Fibroblast of lung (primary cell): ENCODE results near the gene ALOX5. TPM values are rescaled to one million over a fixed set of nuclear protein-coding genes. Genes with fewer than 3 reads are reported as not detected.
"Not testable (repeated sequence)": the region's sequence is repeated elsewhere in the genome, so short reads cannot be mapped to it uniquely, and the experiment has no call there.

Source experiments
- DNase-seq, 2 donors: peaks; one replicate each; pipeline versions ENCODE4 v3.0.0 to v3.0.0-alpha.2; 2010; ENCODE audit warnings: low read depth in 2 of 2
- H2AFZ ChIP-seq: 2 replicates; pipeline ENCODE4 v1.5.1; 2012; ENCODE audit warnings: low read length, control low read depth, inconsistent platforms
- H3K27ac ChIP-seq: 2 replicates; pipeline ENCODE4 v1.5.1; 2011; ENCODE audit warnings: low read length, control low read depth; ENCODE audit not compliant: insufficient read depth
- H3K27me3 ChIP-seq: 2 replicates; pipeline ENCODE4 v1.5.1; 2011; ENCODE audit warnings: mild to moderate bottlenecking, low read length; ENCODE audit not compliant: control insufficient read depth, insufficient read depth
- H3K36me3 ChIP-seq: 2 replicates; pipeline ENCODE4 v1.5.1; 2011; ENCODE audit warnings: low read length; ENCODE audit not compliant: control insufficient read depth, insufficient read depth
- H3K4me1 ChIP-seq: 2 replicates; pipeline ENCODE4 v1.5.1; 2011; ENCODE audit warnings: low read length; ENCODE audit not compliant: control insufficient read depth, insufficient read depth; ENCODE audit errors: extremely low read depth
- H3K4me2 ChIP-seq: 2 replicates; pipeline ENCODE4 v1.5.1; 2011; ENCODE audit warnings: low read length, control low read depth; ENCODE audit not compliant: insufficient read depth; ENCODE audit errors: extremely low read depth
- H3K4me3 ChIP-seq, 4 experiments: fragments of 200-600 bp in 1 of 4; sonication (generic) in 1 of 4; replicated peaks in 1 of 4; 2 replicates each; pipeline ENCODE4 v1.5.1; 2011 to 2016; ENCODE audit warnings: low read length in 4 of 4, low read depth in 3 of 4, mild to moderate bottlenecking in 3 of 4, control low read depth in 2 of 4, inconsistent platforms in 1 of 4, mixed read lengths in 1 of 4; ENCODE audit not compliant: insufficient read depth in 1 of 4; ENCODE audit errors: control extremely low read depth in 1 of 4
- H3K79me2 ChIP-seq: 2 replicates; pipeline ENCODE4 v1.5.1; 2012; ENCODE audit warnings: mild to moderate bottlenecking, low read length, inconsistent platforms; ENCODE audit not compliant: control insufficient read depth, insufficient read depth
- H3K9ac ChIP-seq: 2 replicates; pipeline ENCODE4 v1.5.1; 2011; ENCODE audit warnings: mild to moderate bottlenecking, low read length, control low read depth; ENCODE audit not compliant: insufficient read depth
- H3K9me3 ChIP-seq: 2 replicates; pipeline ENCODE4 v1.5.1; 2012; ENCODE audit warnings: low read depth, low read length; ENCODE audit not compliant: control insufficient read depth, insufficient read depth
- H4K20me1 ChIP-seq: 2 replicates; pipeline ENCODE4 v1.5.1; 2011; ENCODE audit warnings: low read length; ENCODE audit not compliant: control insufficient read depth, insufficient read depth; ENCODE audit errors: extremely low read depth
- EZH2 ChIP-seq: IDR thresholded peaks from 2 replicates; pipeline ENCODE4 v1.5.1; 2012; ENCODE audit warnings: low read length, control low read depth, mild to moderate bottlenecking; ENCODE audit errors: missing control alignments
- polyA plus RNA-seq, 2 donors: library from polyadenylated mRNA; depleted of rRNA in 1 of 2; stranded (reverse) in 1 of 2; unstranded in 1 of 2; fragments of >200 nt; gene quantifications; 2 replicates each; pipeline ENCODE4 v1.2.1, GENCODE V29; 2011 to 2012; ENCODE audit warnings: missing spikeins in 1 of 2
- total RNA-seq: library from RNA; depleted of rRNA; stranded (reverse); fragments of >200 nt; gene quantifications from 2 replicates; pipeline ENCODE4 v1.2.1, GENCODE V29; 2014
- TF ChIP-seq, protein P1 (sequence below), 2 donors: IDR thresholded peaks in 1 of 2; conservative IDR thresholded peaks in 1 of 2; 1 replicate in 1 of 2; 2 replicates in 1 of 2; pipeline ENCODE4 v1.5.1; 2011 to 2012; ENCODE audit warnings: low read length in 2 of 2, control low read depth in 1 of 2, inconsistent platforms in 1 of 2, low read depth in 1 of 2, mild to moderate bottlenecking in 1 of 2

ALOX5 gene
- total and polyA plus RNA-seq, 2 donors (not counting 1 experiment from before 2014, with no cell fraction given), result not detected

DNA sequence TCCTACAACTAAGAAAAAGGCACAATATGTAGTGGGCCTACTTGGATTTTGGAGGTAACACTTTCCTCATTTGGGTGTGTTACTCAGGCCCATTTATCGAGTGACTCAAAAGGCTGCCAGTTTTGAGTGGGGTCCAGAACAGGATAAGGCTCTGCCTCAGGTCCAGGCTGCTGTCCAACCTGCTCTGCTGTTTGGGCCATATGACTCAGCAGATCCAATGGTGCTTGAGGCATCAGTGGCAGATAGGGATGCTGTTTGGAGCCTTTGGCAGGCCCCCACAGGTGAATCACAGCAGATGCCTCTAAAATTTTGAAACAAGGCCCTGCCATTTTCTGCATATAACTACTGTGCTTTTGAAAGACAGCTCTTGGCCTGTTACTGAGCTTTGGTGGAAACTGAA is 34.1 kb upstream of the ALOX5 start:
- no peaks in the 10 kb centered on the region for H3K27me3 ChIP-seq
- no peaks in the 10 kb centered on the region for H3K4me1 ChIP-seq
- no peak for DNase-seq
- H3K79me2 ChIP-seq, result no peaks in the 10 kb centered on the region
- H3K9ac ChIP-seq, result no peak overlapping the region
- no peak overlapping the region for H3K4me2 ChIP-seq
- no peak overlapping the region for H3K27ac ChIP-seq
- H3K36me3 ChIP-seq, result no peaks in the 10 kb centered on the region
- H3K9me3 ChIP-seq, result no peaks in the 10 kb centered on the region
- H2AFZ ChIP-seq, result no peak overlapping the region
- H3K4me3 ChIP-seq, result no peak overlapping the region
- no peaks in the 10 kb centered on the region for H4K20me1 ChIP-seq
- no peak for TF ChIP-seq EZH2
- TF ChIP-seq, protein P1, sequence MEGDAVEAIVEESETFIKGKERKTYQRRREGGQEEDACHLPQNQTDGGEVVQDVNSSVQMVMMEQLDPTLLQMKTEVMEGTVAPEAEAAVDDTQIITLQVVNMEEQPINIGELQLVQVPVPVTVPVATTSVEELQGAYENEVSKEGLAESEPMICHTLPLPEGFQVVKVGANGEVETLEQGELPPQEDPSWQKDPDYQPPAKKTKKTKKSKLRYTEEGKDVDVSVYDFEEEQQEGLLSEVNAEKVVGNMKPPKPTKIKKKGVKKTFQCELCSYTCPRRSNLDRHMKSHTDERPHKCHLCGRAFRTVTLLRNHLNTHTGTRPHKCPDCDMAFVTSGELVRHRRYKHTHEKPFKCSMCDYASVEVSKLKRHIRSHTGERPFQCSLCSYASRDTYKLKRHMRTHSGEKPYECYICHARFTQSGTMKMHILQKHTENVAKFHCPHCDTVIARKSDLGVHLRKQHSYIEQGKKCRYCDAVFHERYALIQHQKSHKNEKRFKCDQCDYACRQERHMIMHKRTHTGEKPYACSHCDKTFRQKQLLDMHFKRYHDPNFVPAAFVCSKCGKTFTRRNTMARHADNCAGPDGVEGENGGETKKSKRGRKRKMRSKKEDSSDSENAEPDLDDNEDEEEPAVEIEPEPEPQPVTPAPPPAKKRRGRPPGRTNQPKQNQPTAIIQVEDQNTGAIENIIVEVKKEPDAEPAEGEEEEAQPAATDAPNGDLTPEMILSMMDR (conservative IDR thresholded peaks at IDR 0.05 in 1 of 2, IDR thresholded peaks at IDR 0.05 in 1 of 2; ENCODE audit: low read depth in 1 of 2, low read length in 2 of 2), result no peak

DNA sequence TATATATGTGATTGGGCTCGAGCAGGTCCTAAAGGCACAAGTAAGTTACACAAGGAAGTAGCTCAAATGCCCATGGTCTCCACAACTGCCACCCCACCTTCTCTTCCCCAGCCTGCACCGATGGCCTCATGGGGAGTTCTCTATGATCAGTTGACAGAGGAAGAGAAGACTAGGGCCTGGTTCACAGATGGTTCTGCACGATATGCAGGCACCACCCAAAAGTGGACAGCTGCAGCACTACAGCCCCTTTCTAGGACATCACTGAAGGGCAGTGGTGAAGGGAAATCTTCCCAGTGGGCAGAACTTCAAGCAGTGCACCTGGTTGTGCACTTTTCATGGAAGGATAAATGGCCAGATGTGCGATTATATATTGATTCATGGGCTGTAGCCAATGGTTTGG is 33.6 kb upstream of the ALOX5 start:
- H3K4me2 ChIP-seq, H3K27ac ChIP-seq, H3K9ac ChIP-seq, H3K9me3 ChIP-seq, H3K79me2 ChIP-seq, H2AFZ ChIP-seq, H3K4me1 ChIP-seq, H4K20me1 ChIP-seq, H3K36me3 ChIP-seq, H3K27me3 ChIP-seq, H3K4me3 ChIP-seq, DNase-seq: not testable (repeated sequence)

DNA sequence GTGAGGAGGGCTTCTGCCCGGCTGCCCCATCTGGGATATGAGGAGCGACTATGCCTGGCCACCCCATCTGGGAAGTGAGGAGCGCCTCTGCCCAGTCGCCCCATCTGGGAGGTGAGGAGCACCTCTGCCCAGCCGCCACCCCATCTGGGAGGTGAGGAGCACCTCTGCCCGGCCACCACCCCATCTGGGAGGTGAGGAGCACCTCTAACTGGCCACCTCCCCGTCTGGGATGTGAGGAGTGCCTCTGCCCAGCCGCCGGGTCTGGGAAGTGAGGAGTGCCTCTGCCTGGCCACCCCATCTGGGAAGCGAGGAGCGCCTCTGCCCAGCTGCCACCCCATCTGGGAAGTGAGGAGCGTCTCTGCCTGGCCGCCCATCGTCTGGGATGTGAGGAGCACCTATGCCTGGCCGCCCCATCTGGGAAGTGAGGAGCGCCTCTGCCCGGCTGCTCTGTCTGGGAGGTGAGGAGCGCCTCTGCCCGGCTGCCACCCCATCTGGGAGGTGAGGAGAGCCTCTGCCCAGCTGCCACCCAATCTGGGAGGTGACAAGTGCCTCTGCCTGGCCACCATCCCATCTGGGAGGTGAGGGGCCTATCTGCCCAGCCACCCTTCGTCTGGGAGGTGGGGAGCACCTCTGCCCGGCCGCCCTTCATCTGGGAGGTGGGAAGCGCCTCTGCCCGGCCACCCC is 27.2 kb upstream of the ALOX5 start:
- H3K79me2 ChIP-seq, result not testable (repeated sequence)

DNA sequence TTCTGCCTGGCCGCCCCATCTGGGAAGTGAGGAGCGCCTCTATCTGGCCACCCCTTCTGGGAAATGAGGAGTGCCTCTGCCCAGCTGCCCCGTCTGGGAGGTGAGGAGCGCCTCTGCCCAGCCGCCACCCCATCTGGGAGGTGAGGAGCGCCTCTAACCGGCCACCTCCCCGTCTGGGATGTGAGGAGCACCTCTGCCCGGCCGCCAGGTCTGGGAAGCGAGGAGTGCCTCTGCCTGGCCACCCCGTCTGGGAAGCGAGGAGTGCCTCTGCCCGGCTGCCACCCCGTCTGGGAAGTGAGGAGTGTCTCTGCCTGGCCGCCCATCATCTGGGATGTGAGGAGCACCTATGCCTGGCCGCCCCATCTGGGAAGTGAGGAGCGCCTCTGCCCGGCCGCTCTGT is 26.6 kb upstream of the ALOX5 start:
- H3K27ac ChIP-seq, H4K20me1 ChIP-seq, H3K27me3 ChIP-seq, H3K79me2 ChIP-seq, H2AFZ ChIP-seq, H3K9ac ChIP-seq, H3K9me3 ChIP-seq, H3K36me3 ChIP-seq, H3K4me1 ChIP-seq, H3K4me2 ChIP-seq, DNase-seq, H3K4me3 ChIP-seq: not testable (repeated sequence)

More for the DNA sequence above, 27.2 kb upstream of the ALOX5 start:
- H3K27me3 ChIP-seq, H3K4me2 ChIP-seq, H2AFZ ChIP-seq, H3K4me3 ChIP-seq, H3K9me3 ChIP-seq, H3K27ac ChIP-seq, H3K36me3 ChIP-seq, H4K20me1 ChIP-seq, DNase-seq, H3K4me1 ChIP-seq, H3K9ac ChIP-seq: not testable (repeated sequence)

DNA sequence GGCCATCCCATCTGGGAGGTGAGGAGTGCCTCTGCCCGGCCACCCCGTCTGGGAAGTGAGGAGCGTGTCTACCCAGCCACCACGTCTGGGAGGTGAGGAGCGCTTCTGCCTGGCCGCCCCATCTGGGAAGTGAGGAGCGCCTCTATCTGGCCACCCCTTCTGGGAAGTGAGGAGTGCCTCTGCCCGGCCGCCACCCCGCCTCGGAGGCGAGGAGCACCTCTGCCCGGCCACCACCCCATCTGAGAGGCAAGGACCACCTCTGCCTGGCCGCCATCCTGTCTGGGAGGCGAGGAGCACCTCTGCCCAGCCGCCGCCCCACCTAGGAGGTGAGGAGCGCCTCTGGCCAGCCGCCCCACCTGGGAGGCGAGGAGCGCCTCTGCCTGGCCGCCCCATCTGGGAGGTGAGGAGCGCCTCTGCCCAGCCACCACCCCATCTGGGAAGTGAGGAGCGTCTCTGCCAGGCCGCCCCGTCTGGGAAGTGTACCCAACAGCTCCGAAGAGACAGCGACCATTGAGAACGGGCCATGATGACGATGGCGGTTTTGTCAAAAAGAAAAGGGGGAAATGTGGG is 25.7 kb upstream of the ALOX5 start:
- not testable (repeated sequence) for H3K4me1 ChIP-seq, H4K20me1 ChIP-seq, H3K9ac ChIP-seq, H3K27ac ChIP-seq, H3K4me2 ChIP-seq, H2AFZ ChIP-seq, H3K4me3 ChIP-seq, H3K9me3 ChIP-seq, H3K27me3 ChIP-seq, DNase-seq, H3K36me3 ChIP-seq, H3K79me2 ChIP-seq
